CD4-positive, alpha-beta T cell treated with Interleukin-10 for 1 hour (primary cell): ENCODE data around the gene ZDHHC14.

Source experiments
- DNase-seq: peaks from one replicate; pipeline ENCODE4 v3.0.0-alpha.2; 2020

Gene ZDHHC14

GRCh38 chr6:157496534-157497095, 115.6 kb downstream of the ZDHHC14 start:
- DNase-seq: no peak

GRCh38 chr6:157497579-157497978, 116.6 kb downstream of the ZDHHC14 start:
- DNase-seq: no peak

GRCh38 chr6:157498817-157499216, 117.8 kb downstream of the ZDHHC14 start:
- no peak for DNase-seq

GRCh38 chr6:157500022-157500421, 119.0 kb downstream of the ZDHHC14 start:
- DNase-seq: no peak

GRCh38 chr6:157503018-157503747, 122.2 kb downstream of the ZDHHC14 start:
- DNase-seq: no peak

GRCh38 chr6:157505912-157506491, 125.0 kb downstream of the ZDHHC14 start:
- no peak for DNase-seq

GRCh38 chr6:157510323-157511188, 129.6 kb downstream of the ZDHHC14 start:
- DNase-seq: no peak

- DNase-seq: no peak
These were observed 130.8 kb downstream of the ZDHHC14 start for GRCh38 chr6:157511682-157512381.

GRCh38 chr6:157512382-157512682, 131.3 kb downstream of the ZDHHC14 start:
- no peak for DNase-seq

- no peak for DNase-seq
These were observed 132.1 kb downstream of the ZDHHC14 start for GRCh38 chr6:157513004-157513603.

- no peak for DNase-seq
These were observed 132.9 kb downstream of the ZDHHC14 start for GRCh38 chr6:157513619-157514485.

- DNase-seq: no peak
These were observed 133.9 kb downstream of the ZDHHC14 start for GRCh38 chr6:157514659-157515496.

GRCh38 chr6:157516319-157517026, 135.5 kb downstream of the ZDHHC14 start:
- DNase-seq: no peak

- no peak for DNase-seq
These were observed 136.8 kb downstream of the ZDHHC14 start for GRCh38 chr6:157517601-157518359.

- no peak for DNase-seq
These were observed 137.6 kb downstream of the ZDHHC14 start for GRCh38 chr6:157518397-157519250.

- DNase-seq: no peak
These were observed 138.5 kb downstream of the ZDHHC14 start for GRCh38 chr6:157519255-157520116.

- DNase-seq: no peak
These were observed 139.1 kb downstream of the ZDHHC14 start for GRCh38 chr6:157520117-157520406.
